SU-DHL-6 (cell line): ENCODE measurements around the gene NAIF1.

ENCODE experiments used
- EZH2phosphoT487 ChIP-seq: fragments of 200-600 bp; sonication (generic), shearing (Covaris generic); conservative IDR thresholded peaks from 2 replicates; pipeline ENCODE4 v1.6.1; 2018; ENCODE audit warnings: mild to moderate bottlenecking, antibody characterized with exemption, low read length, moderate library complexity, mixed read lengths
- TF ChIP-seq, protein P1 (sequence below): fragments of 200-600 bp; sonication (generic); IDR thresholded peaks from one replicate; pipeline ENCODE4 v1.5.1; 2017; ENCODE audit warnings: antibody characterized with exemption, mild to moderate bottlenecking, low read length, moderate library complexity; ENCODE audit not compliant: insufficient read depth, poor library complexity, severe bottlenecking

DNA sequence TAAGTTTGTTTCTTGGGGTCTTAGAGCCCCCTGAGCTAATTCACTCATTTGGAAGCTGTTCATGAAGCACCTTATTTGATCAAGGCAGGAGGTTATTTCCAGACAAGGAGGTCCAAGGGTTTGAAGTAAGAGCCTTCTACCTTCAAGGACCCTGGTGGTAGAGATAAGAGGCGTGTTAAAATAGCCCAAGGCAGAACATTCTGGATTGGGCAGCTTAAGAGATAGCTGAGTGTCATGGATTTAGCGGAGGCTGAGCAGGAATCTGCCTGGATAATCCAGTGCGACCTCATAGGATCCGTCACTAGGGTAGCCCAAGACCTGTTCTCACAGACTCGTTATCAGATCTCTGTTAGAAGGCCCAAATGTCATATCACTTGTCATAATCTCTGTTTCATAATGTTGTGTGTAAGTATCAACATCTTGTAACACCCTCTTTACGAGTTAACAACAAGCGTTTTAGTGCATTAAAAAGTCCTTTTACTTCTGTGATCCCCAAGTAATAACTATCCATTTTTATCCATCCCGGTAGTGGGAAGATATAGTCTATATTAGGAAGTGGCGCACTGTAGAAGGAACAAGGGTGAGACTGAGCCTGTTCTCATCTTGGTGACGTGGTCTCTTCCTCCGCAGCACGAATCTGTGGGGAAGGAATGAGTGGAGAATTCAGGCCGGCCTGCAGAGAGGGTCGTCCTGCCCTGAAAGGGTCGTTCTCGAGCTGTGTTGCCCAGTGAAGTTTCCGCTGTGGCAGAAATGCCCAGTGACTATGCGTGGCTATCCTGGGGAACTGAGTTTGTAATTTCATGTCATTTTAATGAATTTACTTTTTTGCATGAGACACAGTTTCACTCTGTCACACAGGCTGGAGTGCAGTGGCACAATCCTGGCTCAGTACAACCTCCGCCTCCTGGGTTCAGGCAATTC is 29.8 kb upstream of the NAIF1 start:
- TF ChIP-seq EZH2phosphoT487, result no peak
- TF ChIP-seq, protein P1, sequence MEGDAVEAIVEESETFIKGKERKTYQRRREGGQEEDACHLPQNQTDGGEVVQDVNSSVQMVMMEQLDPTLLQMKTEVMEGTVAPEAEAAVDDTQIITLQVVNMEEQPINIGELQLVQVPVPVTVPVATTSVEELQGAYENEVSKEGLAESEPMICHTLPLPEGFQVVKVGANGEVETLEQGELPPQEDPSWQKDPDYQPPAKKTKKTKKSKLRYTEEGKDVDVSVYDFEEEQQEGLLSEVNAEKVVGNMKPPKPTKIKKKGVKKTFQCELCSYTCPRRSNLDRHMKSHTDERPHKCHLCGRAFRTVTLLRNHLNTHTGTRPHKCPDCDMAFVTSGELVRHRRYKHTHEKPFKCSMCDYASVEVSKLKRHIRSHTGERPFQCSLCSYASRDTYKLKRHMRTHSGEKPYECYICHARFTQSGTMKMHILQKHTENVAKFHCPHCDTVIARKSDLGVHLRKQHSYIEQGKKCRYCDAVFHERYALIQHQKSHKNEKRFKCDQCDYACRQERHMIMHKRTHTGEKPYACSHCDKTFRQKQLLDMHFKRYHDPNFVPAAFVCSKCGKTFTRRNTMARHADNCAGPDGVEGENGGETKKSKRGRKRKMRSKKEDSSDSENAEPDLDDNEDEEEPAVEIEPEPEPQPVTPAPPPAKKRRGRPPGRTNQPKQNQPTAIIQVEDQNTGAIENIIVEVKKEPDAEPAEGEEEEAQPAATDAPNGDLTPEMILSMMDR, result no peak
